GM12878 (cell line): ENCODE results near the gene COQ6.

ENCODE experiments used
- BHLHE40 ChIP-seq, 2 experiments: fragments of 450-650 bp in 1 of 2; IDR thresholded peaks; 2 replicates each; pipeline ENCODE4 v1.6.1; 2011 to 2017; ENCODE audit warnings: low read depth in 2 of 2, borderline replicate concordance in 1 of 2, improper control_type of control experiment in 1 of 2, low read length in 1 of 2, mild to moderate bottlenecking in 1 of 2
- CHD4 ChIP-seq: fragments of 200-600 bp; sonication (generic); IDR thresholded peaks from 2 replicates; pipeline ENCODE4 v1.6.1; 2016; ENCODE audit warnings: mild to moderate bottlenecking
- EED ChIP-seq: sonication (generic); IDR thresholded peaks from 2 replicates; pipeline ENCODE4 v1.6.1; 2016; ENCODE audit warnings: antibody characterized with exemption, low read depth
- EGR1 ChIP-seq, 2 experiments: IDR thresholded peaks; 1 replicate in 1 of 2; 2 replicates in 1 of 2; pipeline ENCODE4 v1.6.1; 2011 to 2012; ENCODE audit warnings: low read depth in 2 of 2, low read length in 2 of 2, borderline replicate concordance in 1 of 2, mild to moderate bottlenecking in 1 of 2, moderate library complexity in 1 of 2
- NFXL1 ChIP-seq: fragments of 450-650 bp; IDR thresholded peaks from 2 replicates; pipeline ENCODE4 v1.6.1; 2017; ENCODE audit warnings: antibody characterized with exemption, mild to moderate bottlenecking, borderline replicate concordance
- NFYB ChIP-seq: IDR thresholded peaks from 2 replicates; pipeline ENCODE4 v1.6.1; 2011; ENCODE audit warnings: low read depth, mild to moderate bottlenecking, low read length, improper control_type of control experiment, moderate library complexity; ENCODE audit not compliant: insufficient read depth
- NR2F1 ChIP-seq: fragments of 450-650 bp; conservative IDR thresholded peaks from 2 replicates; pipeline ENCODE4 v1.6.1; 2017; ENCODE audit warnings: mild to moderate bottlenecking
- POLR2A ChIP-seq: IDR thresholded peaks from 2 replicates; pipeline ENCODE4 v1.6.1; 2011; ENCODE audit warnings: low read depth, mild to moderate bottlenecking, low read length
- RCOR1 ChIP-seq: conservative IDR thresholded peaks from 2 replicates; pipeline ENCODE4 v1.6.1; 2012; ENCODE audit warnings: low read depth, low read length, improper control_type of control experiment
- TCF12 ChIP-seq: IDR thresholded peaks from 2 replicates; pipeline ENCODE4 v1.6.1; 2011; ENCODE audit warnings: low read depth, mild to moderate bottlenecking, low read length
- TF ChIP-seq, protein P1 (sequence below), 3 experiments: IDR thresholded peaks in 2 of 3; conservative IDR thresholded peaks in 1 of 3; 2 replicates each; pipeline ENCODE4 v1.5.1; 2011; ENCODE audit warnings: low read depth in 3 of 3, low read length in 3 of 3, mild to moderate bottlenecking in 3 of 3, control low read depth in 2 of 3, moderate library complexity in 2 of 3, inconsistent platforms in 1 of 3, mixed read lengths in 1 of 3; ENCODE audit not compliant: control insufficient read depth in 2 of 3, insufficient read depth in 1 of 3; ENCODE audit errors: extremely low read depth in 1 of 3
- TF ChIP-seq, protein P2 (sequence below): IDR thresholded peaks from 2 replicates; pipeline ENCODE4 v1.6.1; 2011; ENCODE audit warnings: low read depth, mild to moderate bottlenecking, low read length, moderate library complexity, borderline replicate concordance; ENCODE audit errors: extremely low read depth

DNA sequence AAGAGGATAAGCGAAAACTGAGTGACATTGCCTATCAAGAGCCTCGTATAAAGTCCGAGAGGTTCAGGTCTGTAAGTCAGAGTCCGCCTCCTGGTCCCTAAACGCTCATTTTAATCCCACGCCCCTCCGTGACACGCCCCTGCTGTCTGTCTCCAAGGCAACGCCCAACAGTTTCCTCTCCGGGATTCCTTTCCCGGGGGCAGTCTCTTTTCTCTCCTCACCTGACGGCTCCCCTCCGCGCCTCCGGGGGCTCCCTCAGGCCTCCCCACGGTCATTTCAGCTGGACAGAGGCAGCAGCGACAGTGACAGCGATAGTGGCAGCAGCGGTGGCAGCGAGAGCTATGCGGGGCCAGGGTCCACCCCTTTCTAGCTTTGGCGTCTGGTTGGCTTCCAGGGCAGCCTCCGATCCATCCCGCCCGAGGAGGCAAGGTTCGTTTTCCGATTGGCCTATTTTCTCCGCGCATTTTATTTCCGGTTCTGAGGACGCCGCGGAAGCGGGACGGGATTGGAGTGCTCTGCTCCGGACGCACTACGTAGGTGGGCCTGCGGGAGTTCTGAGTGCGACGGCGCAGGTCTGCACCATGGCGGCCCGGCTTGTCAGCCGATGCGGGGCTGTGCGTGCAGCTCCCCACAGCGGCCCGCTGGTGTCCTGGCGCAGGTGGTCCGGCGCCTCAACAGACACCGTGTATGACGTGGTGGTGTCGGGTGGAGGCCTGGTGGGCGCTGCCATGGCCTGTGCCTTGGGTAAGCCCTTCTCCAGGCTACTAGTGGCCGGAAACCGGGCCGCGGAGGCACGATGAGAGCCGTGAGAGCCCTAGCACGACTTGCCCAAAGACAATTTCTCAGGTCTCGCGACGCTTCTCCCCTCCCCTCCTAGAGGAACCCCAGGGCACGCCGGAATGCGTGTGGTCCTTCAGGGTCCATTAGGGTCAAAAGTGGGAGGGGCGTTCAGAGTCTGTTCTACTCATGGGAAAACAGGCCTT lies at the start of gene COQ6, which contains the start of gene FAM161B:
- TF ChIP-seq NFXL1 (no peak), EGR1 (IDR thresholded peaks at IDR 0.05; ENCODE audit: borderline replicate concordance in 1 of 2, low read depth in 2 of 2, low read length in 2 of 2) (no peak; a peak in 1 of 3 replicates), CHD4 (no peak), NR2F1 (peak; percentile 85), POLR2A (peak; percentile 99), EED (no peak), RCOR1 (no peak), BHLHE40 (IDR thresholded peaks at IDR 0.05; ENCODE audit: borderline replicate concordance in 1 of 2, low read depth in 2 of 2, low read length in 1 of 2) (peak in 1 of 2 experiments; percentile 48; a peak in 1 of 4 replicates), NFYB (peak; percentile 66; the same call in 1 of the 2 replicates), TCF12 (peak; percentile 6; the same call in 1 of the 2 replicates)
- TF ChIP-seq, protein P1, sequence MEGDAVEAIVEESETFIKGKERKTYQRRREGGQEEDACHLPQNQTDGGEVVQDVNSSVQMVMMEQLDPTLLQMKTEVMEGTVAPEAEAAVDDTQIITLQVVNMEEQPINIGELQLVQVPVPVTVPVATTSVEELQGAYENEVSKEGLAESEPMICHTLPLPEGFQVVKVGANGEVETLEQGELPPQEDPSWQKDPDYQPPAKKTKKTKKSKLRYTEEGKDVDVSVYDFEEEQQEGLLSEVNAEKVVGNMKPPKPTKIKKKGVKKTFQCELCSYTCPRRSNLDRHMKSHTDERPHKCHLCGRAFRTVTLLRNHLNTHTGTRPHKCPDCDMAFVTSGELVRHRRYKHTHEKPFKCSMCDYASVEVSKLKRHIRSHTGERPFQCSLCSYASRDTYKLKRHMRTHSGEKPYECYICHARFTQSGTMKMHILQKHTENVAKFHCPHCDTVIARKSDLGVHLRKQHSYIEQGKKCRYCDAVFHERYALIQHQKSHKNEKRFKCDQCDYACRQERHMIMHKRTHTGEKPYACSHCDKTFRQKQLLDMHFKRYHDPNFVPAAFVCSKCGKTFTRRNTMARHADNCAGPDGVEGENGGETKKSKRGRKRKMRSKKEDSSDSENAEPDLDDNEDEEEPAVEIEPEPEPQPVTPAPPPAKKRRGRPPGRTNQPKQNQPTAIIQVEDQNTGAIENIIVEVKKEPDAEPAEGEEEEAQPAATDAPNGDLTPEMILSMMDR (IDR thresholded peaks at IDR 0.05 in 2 of 3, conservative IDR thresholded peaks at IDR 0.05 in 1 of 3; ENCODE audit: control insufficient read depth in 2 of 3, extremely low read depth in 1 of 3, insufficient read depth in 1 of 3, low read depth in 3 of 3, low read length in 3 of 3): peak; percentile 13 to 43 (median 28); a peak in 3 of 6 replicates
- TF ChIP-seq, protein P2, sequence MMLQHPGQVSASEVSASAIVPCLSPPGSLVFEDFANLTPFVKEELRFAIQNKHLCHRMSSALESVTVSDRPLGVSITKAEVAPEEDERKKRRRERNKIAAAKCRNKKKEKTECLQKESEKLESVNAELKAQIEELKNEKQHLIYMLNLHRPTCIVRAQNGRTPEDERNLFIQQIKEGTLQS: no peak
